ENCODE data around the gene TULP3.

Gene TULP3

DNA sequence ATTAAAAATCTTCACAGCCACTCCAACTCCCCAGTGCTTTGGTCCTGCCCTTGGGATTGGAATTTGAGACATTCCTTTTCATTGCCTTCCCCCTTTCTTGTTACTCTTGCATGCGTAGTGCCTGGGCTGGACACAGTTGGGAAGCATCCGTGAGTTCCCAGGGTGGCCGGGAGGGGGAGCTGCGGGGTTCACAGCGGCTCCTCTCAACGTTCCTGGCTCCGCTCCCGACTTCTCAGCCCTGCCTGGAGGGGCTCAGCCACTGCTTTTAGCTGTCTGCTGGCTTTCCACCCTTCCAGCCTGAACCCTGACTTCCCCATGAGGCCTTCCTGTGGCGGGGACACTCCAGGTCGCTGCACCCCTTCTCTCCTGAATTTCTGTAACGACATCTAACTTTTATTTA is 37.1 kb upstream of the TULP3 start:
- in situ Hi-C loops (cut with MboI; ENCODE audit: low sequenced_read_pairs, unreplicated experiment), result loop anchor here (25.0 kb wide), 1 partner anchor 184 kb away; no protein-coding TSS in a partner anchor
- peak; percentile 81 for DNase-seq (ENCODE audit: low spot score)

DNA sequence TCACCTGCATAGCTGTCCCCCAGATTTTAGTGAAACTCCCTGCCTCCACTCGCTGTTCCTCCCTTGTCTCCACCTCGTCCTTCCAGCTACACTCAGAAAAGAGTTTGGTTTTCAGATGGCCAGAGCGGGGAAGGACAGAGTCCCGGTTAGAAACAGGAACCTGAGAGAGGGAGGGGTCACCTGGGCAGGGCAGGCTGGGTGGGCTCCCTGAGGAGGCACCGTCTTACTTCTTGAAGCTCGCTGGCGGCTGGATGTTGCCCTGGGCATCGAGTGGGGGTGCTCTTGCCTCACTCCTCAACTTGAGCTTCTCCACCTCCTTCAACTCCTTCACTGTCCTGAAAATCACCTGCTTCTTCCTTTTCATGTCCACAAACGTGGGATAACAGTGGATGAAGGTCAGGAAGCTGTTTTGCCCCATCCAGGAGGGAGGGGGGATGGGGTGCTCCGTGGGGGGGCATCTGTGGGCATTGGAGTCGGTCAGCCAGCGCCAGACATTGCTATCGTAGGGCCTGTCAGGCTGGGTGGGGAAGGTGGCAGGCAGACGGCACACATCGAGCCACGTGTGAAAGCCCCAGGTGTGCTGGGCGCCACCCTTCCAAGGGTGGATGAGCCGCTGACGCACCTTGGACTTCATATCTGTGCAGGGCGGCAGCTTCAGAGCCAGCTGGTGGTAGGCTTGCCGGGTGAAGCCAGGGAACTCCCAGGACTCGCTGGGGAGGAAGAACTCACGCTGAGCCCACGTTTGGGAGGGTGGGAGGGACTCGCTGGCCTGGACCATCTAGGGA is 35.8 kb upstream of the TULP3 start:
- in situ Hi-C loops (cut with MboI; ENCODE audit: low sequenced_read_pairs, unreplicated experiment), result loop anchor here (25.0 kb wide), 1 partner anchor 182 kb away; no protein-coding TSS in a partner anchor
- TF ChIP-seq, protein P1, sequence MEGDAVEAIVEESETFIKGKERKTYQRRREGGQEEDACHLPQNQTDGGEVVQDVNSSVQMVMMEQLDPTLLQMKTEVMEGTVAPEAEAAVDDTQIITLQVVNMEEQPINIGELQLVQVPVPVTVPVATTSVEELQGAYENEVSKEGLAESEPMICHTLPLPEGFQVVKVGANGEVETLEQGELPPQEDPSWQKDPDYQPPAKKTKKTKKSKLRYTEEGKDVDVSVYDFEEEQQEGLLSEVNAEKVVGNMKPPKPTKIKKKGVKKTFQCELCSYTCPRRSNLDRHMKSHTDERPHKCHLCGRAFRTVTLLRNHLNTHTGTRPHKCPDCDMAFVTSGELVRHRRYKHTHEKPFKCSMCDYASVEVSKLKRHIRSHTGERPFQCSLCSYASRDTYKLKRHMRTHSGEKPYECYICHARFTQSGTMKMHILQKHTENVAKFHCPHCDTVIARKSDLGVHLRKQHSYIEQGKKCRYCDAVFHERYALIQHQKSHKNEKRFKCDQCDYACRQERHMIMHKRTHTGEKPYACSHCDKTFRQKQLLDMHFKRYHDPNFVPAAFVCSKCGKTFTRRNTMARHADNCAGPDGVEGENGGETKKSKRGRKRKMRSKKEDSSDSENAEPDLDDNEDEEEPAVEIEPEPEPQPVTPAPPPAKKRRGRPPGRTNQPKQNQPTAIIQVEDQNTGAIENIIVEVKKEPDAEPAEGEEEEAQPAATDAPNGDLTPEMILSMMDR (IDR thresholded peaks at IDR 0.05; ENCODE audit: borderline replicate concordance, control extremely low read depth, extremely low read depth, insufficient read depth, missing control alignments), result no peak
- no peak for DNase-seq (ENCODE audit: low spot score)

More for the DNA sequence above, 37.1 kb upstream of the TULP3 start:
- TF ChIP-seq, protein P1 (IDR thresholded peaks at IDR 0.05; ENCODE audit: borderline replicate concordance, control extremely low read depth, extremely low read depth, insufficient read depth, missing control alignments), result peak; percentile 45

DNA sequence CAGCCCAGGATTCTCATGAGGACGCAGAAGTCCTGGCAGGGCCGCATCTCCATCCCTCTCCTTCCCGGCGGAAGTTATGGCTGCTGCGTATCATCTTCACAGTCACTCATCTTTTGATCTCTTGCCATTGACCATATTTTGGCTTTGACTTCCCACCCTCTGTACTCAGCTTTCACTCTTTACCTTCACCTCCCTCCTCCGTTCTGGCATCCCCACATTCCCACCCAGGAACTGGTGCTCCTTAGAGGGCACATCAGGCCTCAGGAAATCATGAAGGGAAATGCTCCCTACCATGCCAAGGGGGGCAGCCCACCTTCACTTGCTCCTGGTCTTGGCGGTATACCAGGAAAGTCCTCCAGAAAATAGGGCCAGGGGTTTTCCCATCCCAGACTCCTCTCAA is 35.1 kb upstream of the TULP3 start:
- in situ Hi-C loops (cut with MboI; ENCODE audit: low sequenced_read_pairs, unreplicated experiment), result loop anchor here (25.0 kb wide), 1 partner anchor 182 kb away; no protein-coding TSS in a partner anchor
- TF ChIP-seq, protein P1 (IDR thresholded peaks at IDR 0.05; ENCODE audit: borderline replicate concordance, control extremely low read depth, extremely low read depth, insufficient read depth, missing control alignments), result no peak
- DNase-seq (ENCODE audit: low spot score), result no peak

DNA sequence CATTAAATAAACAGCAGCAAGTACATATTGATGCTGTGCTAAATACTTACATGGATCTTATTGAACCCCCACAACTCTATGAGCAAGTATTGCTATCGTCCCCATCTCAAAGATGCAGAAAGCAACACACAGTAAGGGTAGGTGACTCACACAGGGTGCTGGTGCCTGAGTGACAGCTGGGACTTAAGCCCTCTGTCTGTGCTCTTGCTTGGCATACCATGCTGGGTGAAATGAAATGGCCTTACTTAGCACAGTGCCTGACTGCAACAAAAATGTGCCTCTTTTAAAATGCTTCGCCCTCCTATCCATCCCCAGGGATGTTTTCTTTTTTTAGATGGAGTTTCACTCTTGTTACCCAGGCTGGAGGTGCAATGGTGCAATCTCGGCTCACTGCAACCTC is 34.6 kb upstream of the TULP3 start:
- DNase-seq (ENCODE audit: low spot score), result no peak
- in situ Hi-C loops (cut with MboI; ENCODE audit: low sequenced_read_pairs, unreplicated experiment), result loop anchor here (25.0 kb wide), 1 partner anchor 181 kb away; no protein-coding TSS in a partner anchor
- TF ChIP-seq, protein P1 (IDR thresholded peaks at IDR 0.05; ENCODE audit: borderline replicate concordance, control extremely low read depth, extremely low read depth, insufficient read depth, missing control alignments), result no peak

DNA sequence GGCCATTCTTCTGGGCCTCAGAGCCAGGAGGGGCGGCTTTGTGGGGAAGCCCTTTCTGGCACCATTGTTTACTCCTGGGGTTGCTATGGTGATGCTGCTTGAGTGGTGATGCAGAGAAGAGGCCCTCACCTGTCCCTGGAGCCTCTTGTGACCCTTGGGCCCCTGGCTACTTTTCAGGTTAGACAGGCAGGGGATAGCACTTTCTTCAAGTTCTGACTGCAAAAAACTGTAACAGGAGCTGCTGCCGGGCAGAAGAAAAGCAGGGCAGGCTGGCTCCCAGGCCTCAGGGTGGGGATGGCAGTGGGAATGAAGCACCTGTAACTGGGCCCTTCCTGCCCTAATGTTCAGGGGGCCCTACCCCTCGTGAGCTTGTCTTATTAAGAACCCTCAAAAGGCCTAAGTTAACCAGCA is 33.7 kb upstream of the TULP3 start, which contains the start of gene TEX52:
TSS of gene TEX52 (minus strand) at position 19 of the 411 bp plus-strand sequence. CDS start at position 6, 13 bp downstream.
- in situ Hi-C loops (cut with MboI; ENCODE audit: low sequenced_read_pairs, unreplicated experiment), result loop anchor here (25.0 kb wide), 1 partner anchor 180 kb away; no protein-coding TSS in a partner anchor
- no peak for DNase-seq (ENCODE audit: low spot score)
- TF ChIP-seq, protein P1 (IDR thresholded peaks at IDR 0.05; ENCODE audit: borderline replicate concordance, control extremely low read depth, extremely low read depth, insufficient read depth, missing control alignments), result no peak

DNA sequence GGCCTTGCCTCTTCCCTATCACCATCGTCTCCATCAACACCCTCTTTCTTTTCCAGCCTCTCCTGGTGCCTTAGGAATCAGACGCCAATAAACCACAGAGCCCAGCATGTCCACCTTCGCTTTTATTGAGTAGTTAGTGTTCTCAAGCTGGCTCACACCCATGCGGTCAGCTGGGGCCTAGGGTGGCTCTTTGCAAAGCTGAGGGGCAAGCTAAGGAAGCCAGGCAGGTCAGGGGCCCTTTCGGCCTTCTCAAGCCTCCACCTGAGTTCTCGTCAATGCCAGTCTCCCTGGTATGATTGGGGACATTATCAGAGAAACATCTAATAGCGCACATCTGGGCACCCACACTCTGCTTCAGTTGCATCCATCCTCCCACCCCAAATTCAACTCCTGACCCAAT is 33.1 kb upstream of the TULP3 start:
- in situ Hi-C loops (cut with MboI; ENCODE audit: low sequenced_read_pairs, unreplicated experiment), result loop anchor here (25.0 kb wide), 1 partner anchor 180 kb away; no protein-coding TSS in a partner anchor
- TF ChIP-seq, protein P1 (IDR thresholded peaks at IDR 0.05; ENCODE audit: borderline replicate concordance, control extremely low read depth, extremely low read depth, insufficient read depth, missing control alignments), result no peak
- no peak for DNase-seq (ENCODE audit: low spot score)
